WERI-Rb-1 (cell line): ENCODE measurements around the gene C1QTNF3.

Experiments used
- DNase-seq: peaks from one replicate; pipeline ENCODE4 v3.0.0-alpha.2; 2020
- H3K27ac ChIP-seq: fragments of 250-450 bp; sonication (Bioruptor Pico); 2 replicates; pipeline ENCODE4 v1.5.1; 2020; ENCODE audit warnings: mild to moderate bottlenecking, moderate library complexity
- H3K27me3 ChIP-seq: fragments of 250-450 bp; sonication (Bioruptor Pico); 2 replicates; pipeline ENCODE4 v1.5.1; 2021; ENCODE audit warnings: mild to moderate bottlenecking, low read depth, moderate library complexity; ENCODE audit not compliant: insufficient read depth, severe bottlenecking
- H3K36me3 ChIP-seq: fragments of 250-450 bp; sonication (Bioruptor Pico); 2 replicates; pipeline ENCODE4 v1.5.1; 2020; ENCODE audit warnings: mild to moderate bottlenecking, moderate library complexity
- H3K4me3 ChIP-seq: 2 replicates; pipeline ENCODE4 v1.5.1; 2011; ENCODE audit warnings: low read depth, mild to moderate bottlenecking, control low read depth, low read length
- H3K9me3 ChIP-seq: fragments of 250-450 bp; sonication (Bioruptor Pico); 2 replicates; pipeline ENCODE4 v1.5.1; 2021; ENCODE audit warnings: mild to moderate bottlenecking, moderate library complexity; ENCODE audit not compliant: severe bottlenecking
- TF ChIP-seq, protein P1 (sequence below): IDR thresholded peaks from 2 replicates; pipeline ENCODE4 v1.5.1; 2011; ENCODE audit warnings: low read depth, mild to moderate bottlenecking, control low read depth, inconsistent platforms, low read length

The C1QTNF3 gene

DNA sequence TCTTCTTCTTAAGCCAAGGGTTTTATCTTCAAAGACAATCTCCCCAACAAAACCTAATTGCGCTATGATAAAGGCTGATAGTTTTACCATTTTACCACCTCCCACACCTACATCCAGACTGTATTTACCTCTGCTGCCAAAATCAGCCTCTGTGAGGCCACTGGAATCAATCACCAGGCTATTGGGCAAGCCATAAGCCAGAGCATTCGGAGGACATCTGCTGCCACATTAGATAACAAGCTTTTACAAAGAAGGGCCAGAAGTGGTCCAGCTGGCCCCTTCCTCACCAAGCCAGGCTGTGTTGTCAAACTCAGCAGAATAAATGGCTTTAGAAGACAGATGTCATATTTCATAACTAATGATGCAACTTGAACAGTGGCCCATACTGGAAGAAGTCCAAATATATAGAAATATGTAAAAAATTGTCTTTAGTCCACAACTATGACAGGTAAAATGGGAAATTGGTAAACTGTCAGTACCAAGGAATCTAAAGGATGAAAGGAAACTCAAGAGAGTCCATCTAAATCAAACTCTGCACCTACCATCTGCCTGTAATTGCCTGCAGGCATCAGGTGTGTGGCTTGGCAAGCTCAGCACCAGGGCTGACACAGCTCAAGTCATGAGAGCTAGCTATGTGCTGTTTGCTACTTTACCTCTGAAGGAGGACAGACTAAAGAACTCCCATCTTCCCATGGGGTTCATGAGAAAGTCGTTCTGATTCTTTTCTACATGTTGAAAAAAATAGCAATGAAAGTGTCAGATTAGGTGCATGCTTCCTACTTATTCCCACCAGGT is 74.6 kb downstream of the C1QTNF3 start:
- H3K27me3 ChIP-seq = peaks cover 12% of the 10 kb centered on the region
- no peak overlapping the region for H3K27ac ChIP-seq
- H3K9me3 ChIP-seq = no peaks in the 10 kb centered on the region
- no peak overlapping the region for H3K4me3 ChIP-seq
- no peak for DNase-seq
- TF ChIP-seq, protein P1, sequence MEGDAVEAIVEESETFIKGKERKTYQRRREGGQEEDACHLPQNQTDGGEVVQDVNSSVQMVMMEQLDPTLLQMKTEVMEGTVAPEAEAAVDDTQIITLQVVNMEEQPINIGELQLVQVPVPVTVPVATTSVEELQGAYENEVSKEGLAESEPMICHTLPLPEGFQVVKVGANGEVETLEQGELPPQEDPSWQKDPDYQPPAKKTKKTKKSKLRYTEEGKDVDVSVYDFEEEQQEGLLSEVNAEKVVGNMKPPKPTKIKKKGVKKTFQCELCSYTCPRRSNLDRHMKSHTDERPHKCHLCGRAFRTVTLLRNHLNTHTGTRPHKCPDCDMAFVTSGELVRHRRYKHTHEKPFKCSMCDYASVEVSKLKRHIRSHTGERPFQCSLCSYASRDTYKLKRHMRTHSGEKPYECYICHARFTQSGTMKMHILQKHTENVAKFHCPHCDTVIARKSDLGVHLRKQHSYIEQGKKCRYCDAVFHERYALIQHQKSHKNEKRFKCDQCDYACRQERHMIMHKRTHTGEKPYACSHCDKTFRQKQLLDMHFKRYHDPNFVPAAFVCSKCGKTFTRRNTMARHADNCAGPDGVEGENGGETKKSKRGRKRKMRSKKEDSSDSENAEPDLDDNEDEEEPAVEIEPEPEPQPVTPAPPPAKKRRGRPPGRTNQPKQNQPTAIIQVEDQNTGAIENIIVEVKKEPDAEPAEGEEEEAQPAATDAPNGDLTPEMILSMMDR = no peak
- H3K36me3 ChIP-seq = no peaks in the 10 kb centered on the region
